Fibroblast of the aortic adventitia (primary cell): ENCODE measurements around the gene PPM1J. TPM values are rescaled to one million over a fixed set of nuclear protein-coding genes. Genes with fewer than 3 reads are reported as not detected.
A peak's percentile ranks its signal among the peaks of the same experiment; 100 is the strongest.
"Not testable (repeated sequence)": the region's sequence is repeated elsewhere in the genome, so short reads cannot be mapped to it uniquely, and the experiment has no call there.

Source experiments
- DNase-seq: peaks from one replicate; pipeline ENCODE4 v3.0.0-alpha.2; 2010; ENCODE audit warnings: low read depth
- H3K4me3 ChIP-seq: 2 replicates; pipeline ENCODE4 v1.5.1; 2011; ENCODE audit warnings: low read depth, mild to moderate bottlenecking, control low read depth, low read length, moderate library complexity
- total RNA-seq: library from RNA; depleted of rRNA; stranded (reverse); fragments of >200 nt; gene quantifications from 2 replicates; pipeline ENCODE4 v1.2.3, GENCODE V29; 2012; ENCODE audit warnings: low replicate concordance
- TF ChIP-seq, protein P1 (sequence below): IDR thresholded peaks from 2 replicates; pipeline ENCODE4 v1.5.1; 2011; ENCODE audit warnings: mild to moderate bottlenecking, low read length, control low read depth, inconsistent platforms; ENCODE audit not compliant: insufficient read depth

PPM1J gene
- total RNA-seq, 1 donor = 0.63 TPM

DNA sequence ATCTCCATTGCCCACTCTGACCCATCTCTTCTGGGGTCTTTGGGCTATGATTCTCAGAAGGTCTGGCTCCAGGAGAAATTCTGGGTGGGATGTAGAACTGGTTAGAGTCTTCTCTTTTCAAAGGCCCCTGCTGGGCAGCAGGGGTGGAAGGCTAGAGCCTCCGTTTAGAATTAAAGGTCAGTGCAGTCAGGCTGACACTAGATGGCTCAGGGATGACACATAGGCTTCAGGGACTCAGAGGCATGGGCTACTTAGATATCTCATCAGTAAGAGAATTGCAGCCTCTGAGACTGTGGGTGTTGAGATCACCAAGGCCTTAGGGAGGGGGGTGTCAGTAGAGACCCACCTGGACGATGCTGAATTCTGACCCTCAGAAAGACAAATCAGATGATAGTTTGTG, 12.6 kb upstream of the PPM1J start:
- no peak for DNase-seq
- TF ChIP-seq, protein P1, sequence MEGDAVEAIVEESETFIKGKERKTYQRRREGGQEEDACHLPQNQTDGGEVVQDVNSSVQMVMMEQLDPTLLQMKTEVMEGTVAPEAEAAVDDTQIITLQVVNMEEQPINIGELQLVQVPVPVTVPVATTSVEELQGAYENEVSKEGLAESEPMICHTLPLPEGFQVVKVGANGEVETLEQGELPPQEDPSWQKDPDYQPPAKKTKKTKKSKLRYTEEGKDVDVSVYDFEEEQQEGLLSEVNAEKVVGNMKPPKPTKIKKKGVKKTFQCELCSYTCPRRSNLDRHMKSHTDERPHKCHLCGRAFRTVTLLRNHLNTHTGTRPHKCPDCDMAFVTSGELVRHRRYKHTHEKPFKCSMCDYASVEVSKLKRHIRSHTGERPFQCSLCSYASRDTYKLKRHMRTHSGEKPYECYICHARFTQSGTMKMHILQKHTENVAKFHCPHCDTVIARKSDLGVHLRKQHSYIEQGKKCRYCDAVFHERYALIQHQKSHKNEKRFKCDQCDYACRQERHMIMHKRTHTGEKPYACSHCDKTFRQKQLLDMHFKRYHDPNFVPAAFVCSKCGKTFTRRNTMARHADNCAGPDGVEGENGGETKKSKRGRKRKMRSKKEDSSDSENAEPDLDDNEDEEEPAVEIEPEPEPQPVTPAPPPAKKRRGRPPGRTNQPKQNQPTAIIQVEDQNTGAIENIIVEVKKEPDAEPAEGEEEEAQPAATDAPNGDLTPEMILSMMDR = no peak

DNA sequence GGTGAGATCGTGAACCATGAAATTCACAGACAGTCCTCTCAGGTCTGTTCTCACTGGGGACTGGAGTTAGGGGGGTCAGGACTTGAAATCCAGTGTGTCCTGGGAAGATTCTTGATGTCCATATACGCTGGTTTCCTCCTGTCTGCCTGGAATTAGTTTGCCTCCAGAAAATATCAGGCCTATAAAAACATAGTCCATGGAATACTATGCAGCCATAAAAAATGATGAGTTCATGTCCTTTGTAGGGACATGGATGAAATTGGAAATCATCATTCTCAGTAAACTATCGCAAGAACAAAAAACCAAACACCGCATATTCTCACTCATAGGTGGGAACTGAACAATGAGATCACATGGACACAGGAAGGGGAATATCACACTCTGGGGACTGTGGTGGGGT, 9.1 kb upstream of the PPM1J start:
- not testable (repeated sequence) for DNase-seq

More for the DNA sequence above, 12.6 kb upstream of the PPM1J start:
- H3K4me3 ChIP-seq = no peak overlapping the region

DNA sequence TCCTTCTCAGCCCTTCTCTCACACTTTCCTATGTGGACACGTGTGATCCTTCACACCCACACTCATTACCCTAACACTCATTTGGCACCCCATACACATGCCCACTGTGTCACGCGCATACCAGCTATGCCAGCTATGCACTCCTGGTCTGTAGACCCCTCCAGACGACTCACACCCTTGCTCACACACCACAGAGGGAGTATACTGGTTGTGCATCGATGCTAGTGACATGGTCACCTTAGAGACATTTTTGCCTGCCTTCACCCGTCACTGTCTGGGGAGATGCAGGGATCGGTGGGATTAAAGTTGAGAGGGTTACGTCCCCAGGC, 8.3 kb upstream of the PPM1J start:
- H3K4me3 ChIP-seq = no peak overlapping the region
- no peak for DNase-seq
- TF ChIP-seq, protein P1 = no peak

More for the DNA sequence above, 9.1 kb upstream of the PPM1J start:
- H3K4me3 ChIP-seq = not testable (repeated sequence)

DNA sequence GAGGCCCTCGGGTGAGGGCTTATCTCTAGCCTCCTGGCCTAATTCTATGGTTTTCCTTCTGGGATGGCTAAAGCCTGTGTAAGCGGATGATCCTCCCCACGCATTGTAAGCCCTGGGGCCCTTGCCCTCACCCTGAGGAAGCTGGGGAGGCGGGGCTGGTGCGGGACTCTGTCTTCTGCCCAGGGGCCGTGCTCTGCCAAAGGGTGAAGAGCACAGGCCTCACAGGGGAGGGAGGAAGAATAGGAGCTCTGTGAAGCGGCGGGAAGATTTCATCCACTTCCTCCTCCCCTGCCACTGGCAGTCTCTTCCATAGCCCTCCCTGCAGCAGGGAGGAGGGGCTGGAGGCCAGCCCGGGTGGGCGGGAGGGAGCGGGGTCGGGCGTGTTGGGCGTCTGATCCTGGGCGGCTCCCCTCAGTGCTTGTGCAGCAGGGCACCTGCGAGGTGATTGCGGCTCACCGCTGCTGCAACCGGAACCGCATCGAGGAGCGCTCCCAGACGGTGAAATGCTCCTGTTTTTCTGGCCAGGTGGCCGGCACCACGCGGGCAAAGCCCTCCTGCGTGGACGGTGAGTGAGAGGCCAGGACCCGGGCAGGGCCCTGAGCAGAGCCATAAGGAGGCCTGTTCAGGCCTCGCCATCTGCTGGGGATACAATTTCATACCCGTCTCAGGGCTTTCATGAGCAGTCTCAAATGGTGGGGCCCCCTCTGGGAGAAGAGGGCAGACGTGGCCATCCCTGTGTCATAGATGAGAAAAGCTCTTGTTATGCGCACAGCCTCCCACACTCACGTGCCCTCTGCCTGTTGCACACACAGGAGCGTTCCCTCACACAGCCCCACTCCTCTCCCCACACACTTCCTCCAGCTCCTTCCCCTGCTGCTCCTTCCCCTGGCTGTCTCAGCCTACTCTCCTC, 7.7 kb upstream of the PPM1J start:
- TF ChIP-seq, protein P1 = peak; percentile 1
- DNase-seq = no peak
- H3K4me3 ChIP-seq = no peak overlapping the region

DNA sequence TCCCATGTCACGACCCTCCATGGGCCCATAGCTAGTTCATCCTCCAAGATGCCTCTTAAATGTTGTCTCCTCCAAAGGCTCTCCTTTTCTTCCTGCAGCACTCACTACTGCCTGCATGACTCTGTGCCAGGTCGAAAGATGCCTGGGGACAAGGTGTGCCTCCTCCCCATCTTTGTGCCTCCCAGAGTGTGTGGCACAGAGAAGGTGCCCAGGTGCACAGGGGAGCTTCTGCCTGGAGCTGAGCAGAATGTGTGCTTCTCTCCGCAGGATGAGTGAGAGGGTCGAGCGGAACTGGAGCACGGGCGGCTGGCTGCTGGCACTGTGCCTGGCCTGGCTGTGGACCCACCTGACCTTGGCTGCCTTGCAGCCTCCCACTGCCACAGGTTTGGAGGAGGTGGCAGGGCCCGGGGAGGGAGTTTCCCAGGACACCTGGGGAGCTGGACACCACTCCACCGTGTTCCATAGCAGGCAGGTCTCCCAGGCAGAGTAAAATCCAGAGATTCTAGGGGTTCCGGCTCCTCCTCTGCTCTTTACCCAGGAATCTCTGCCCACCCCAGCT, 6.9 kb upstream of the PPM1J start:
- TF ChIP-seq, protein P1 = no peak
- no peak overlapping the region for H3K4me3 ChIP-seq
- DNase-seq = no peak

DNA sequence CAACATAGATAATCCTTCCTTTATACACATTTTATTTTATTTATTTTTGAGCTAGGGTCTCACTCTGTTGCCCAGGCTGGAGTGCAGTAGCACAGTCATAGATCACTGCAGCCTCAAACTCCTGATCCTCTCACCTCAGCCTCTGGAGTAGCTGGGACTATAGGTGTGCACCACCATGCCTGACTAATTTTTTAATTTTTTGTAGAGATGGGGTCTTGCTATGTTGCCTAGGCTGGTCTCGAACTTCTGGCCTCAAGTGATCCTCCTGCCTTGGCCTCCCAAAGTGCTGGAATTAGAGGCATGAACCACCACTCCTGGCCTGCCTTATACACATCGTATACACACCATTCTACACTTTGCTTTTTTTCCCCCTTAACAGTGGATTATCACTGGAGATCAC, 6.2 kb upstream of the PPM1J start:
- DNase-seq, H3K4me3 ChIP-seq: not testable (repeated sequence)

DNA sequence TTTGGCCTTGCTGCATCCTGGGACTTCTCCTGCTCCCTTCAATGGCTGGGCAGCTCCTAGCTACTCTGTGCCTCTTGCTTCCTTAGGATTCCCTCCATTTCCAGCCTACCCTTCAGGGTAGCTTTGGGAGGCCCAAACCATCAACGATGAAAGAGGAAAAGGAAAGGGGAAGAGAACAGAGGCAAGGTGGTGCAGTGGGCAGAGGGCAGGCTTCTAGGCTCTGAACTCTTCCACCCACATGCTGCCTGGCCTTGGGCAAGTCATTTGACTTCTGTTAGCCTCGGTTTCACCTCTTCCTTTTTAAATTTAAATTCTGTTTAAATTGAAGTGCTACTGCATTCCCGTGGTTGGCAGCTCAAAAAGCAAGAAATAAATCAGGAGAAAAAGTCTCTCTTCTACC, 5.7 kb upstream of the PPM1J start:
- TF ChIP-seq, protein P1 = no peak
- DNase-seq = no peak

DNA sequence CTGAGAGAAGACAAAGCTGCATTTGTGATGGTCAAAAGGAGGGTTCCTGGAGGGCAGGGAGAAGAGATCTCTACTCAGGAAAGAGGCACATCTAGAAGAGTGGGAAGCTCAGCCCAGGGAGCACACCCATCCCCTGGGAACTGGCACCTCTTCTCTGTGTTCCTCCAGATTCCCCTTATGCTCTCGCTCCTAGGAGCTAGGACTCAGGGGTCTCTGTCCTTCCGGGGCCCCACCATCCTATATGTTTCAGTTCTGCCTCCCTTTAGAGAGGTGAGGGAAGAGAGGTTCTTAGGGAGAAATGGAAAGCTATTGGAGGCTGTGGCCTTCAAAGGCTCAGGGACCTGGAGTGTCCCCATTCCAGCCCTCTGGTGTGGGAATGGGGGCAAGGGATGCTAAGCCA, 4.6 kb upstream of the PPM1J start:
- no peak overlapping the region for H3K4me3 ChIP-seq
- TF ChIP-seq, protein P1 = no peak
- no peak for DNase-seq

More for the DNA sequence above, 5.7 kb upstream of the PPM1J start:
- H3K4me3 ChIP-seq = no peak overlapping the region
